Fibroblast of skin of left biceps (primary cell): ENCODE results near the gene YTHDF1.

Source experiments
- DNase-seq, 2 experiments: peaks; one replicate each; pipeline ENCODE4 v3.0.0-alpha.2; 2013; ENCODE audit warnings: low read depth in 2 of 2

YTHDF1 gene

GRCh38 chr20:63186084-63186483 lies 29.8 kb downstream of the YTHDF1 start:
- DNase-seq: no peak

- DNase-seq: no peak
Measured at GRCh38 chr20:63185215-63185796, 30.6 kb downstream of the YTHDF1 start.

DNA sequence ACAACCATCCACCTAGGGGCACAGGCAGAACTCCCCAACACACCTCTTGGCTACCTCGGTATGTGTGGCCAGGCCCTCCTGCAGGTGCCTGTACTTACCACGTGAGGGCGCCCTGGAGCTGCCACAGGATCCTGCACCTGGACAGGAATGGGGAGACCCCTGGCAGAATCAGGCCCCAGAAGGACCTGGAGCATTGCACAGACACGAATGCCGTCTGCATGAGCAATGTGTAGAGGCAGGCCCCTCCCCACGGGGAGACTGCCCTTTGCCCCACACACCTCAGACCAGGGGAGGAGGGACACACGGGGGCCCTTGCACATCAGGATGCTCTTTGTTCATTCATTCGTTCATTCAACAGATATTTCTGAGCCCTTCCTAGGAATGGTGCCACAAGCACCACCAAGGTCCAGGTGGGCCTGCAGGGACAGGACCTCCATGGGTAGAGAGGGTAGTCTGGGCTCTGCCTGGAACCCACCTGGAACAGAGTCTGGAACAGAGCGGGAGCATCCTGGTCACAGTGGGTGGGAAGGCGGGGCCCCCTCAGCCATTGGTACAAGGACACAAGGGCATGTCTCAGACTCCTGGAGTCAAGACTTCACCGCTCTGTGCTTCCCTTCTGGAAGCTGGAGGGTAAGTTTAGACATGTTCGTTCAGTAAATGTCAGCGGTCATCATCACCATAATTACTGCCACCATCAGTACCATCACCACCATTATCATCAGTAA lies 32.3 kb downstream of the YTHDF1 start:
- DNase-seq: no peak

GRCh38 chr20:63182946-63183415 lies 33.0 kb downstream of the YTHDF1 start:
- DNase-seq: no peak

GRCh38 chr20:63182425-63182824 lies 33.5 kb downstream of the YTHDF1 start:
- DNase-seq: no peak

GRCh38 chr20:63181226-63181625 lies 34.7 kb downstream of the YTHDF1 start:
- no peak for DNase-seq

GRCh38 chr20:63180569-63181185 lies 35.3 kb downstream of the YTHDF1 start:
- DNase-seq: no peak

DNA sequence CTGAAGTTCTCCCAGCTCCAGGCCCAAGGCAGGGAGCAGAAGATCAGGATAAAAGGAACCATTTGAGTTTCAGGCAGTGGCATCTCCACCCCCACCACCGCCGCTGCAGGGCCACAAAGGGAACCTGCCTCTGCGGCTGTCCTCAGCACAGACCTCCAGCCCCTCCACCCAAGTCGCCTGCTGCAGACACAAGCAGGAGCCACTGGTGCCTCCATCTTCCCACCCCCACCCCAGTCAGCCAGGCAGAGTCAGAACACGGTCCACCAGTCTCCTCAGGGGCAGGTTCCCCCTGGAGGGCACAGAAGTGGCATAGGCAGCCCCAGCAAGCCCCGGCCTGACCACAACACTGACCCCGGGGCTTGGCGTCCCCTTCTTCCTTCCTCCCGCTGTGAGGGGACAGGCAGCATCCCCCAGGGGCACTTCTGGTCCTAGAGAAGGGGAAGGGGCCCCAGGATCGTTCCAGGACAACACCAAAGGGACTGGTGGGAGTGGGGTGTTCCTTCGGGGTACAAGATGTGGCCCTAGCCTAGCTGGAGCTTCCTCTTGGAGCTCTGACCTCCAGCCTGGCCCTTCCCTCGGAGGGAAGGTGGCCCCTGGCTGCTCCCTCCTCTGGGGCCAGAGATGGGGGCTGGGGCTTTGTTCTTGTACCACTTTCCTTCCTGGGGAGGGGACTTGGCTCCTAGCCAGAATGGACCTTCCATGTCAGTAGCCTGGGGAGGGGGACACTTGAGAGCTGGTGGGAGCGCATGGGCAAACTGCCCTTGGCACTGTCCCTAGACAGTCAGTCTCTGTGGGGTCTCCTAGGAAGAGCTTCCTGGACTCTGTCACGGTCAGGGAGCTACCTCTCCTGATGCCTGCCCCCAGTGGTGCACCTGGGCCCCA lies 36.0 kb downstream of the YTHDF1 start:
- DNase-seq: no peak

DNA sequence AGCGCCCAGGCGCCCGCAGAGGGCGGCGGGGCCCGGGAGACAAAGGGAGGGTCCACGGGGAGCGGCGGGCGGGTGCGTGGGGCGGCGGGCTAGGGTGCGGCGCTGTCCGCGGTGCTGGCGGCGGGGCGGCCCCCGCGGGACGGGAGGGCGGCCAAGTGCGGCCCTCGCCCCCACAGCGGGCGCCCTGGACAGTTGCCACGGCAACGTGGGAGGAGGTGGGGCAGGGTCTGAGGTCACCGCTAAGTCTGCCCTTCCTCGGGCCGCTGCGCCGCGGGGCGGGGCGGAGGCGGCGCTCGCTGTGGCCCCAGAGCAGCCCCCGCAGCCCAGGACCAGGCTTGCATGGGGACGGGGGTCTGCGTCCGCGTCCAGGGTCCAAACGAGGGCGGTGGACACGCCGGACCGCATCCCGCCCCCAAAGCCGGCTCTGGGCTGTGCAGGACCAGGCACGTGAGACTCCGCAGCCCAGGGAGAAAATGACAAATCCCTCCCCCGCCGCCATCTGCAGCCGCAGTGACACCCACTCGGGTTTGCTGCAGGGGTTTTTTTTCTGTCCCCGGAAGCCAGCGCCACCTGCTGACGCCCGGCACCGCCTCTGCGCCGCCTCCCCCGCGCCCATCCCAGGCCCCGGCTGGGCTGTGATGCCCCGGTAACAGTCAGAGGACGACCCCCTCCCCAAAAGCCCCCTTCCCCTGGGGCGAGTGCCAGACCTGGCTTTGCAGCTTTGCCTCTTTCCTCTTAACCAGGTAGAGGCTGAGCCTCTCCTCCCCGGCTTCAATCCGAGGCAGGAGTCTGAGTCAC lies 36.8 kb downstream of the YTHDF1 start:
- DNase-seq: no peak

DNA sequence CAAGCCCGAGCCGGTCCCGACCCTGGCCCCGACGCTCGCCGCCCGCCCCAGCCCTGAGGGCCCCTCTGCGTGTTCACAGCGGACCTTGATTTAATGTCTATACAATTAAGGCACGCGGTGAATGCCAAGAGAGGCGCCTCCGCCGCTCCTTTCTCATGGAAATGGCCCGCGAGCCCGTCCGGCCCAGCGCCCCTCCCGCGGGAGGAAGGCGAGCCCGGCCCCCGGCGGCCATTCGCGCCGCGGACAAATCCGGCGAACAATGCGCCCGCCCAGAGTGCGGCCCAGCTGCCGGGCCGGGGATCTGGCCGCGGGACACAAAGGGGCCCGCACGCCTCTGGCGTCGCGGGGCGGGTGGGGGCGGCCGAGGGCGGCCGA lies 37.5 kb downstream of the YTHDF1 start:
- DNase-seq: no peak

- DNase-seq: no peak
Measured at GRCh38 chr20:63177785-63178445, 38.0 kb downstream of the YTHDF1 start.

DNA sequence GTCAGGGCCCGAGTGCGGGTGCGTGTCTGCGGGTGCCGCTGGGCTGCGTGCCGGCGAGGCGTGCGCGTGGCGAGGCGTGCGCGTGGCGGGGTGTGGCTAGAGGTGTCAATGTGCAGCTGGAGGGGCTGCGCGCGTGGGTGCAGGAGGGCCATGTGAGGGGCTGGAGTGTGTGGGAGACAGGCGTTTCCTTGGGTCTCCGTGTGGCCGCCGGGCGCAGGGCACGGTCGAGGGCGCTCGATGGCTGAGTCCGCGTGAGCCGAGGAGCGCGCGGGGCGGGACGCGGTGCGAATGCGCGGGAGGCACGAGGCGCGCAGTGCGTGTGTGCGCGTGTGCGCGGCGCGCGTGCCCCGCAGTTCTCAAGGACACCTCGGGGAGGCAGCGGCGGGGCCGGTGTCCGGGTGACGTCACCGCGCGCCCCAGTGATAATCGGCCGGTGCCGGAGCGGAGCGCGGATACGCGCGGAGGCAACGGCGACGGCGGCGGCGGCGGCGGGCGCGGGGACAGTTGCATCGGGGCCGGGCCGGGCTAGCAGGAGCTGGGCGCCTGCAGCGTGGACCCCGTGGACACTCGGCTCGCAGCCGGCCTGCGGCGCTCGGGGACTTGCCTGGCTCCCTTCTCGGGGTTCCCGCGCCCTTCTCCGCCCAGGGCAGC lies 38.7 kb downstream of the YTHDF1 start:
- DNase-seq: no peak

GRCh38 chr20:63176427-63177133 lies 39.4 kb downstream of the YTHDF1 start:
- DNase-seq: no peak

GRCh38 chr20:63176034-63176426 lies 39.9 kb downstream of the YTHDF1 start:
- DNase-seq: no peak

- DNase-seq: no peak
Measured at GRCh38 chr20:63175038-63175895, 40.7 kb downstream of the YTHDF1 start.

GRCh38 chr20:63174309-63175037 lies 41.5 kb downstream of the YTHDF1 start:
- no peak for DNase-seq

GRCh38 chr20:63173552-63174191 lies 42.3 kb downstream of the YTHDF1 start:
- no peak for DNase-seq
